Measurements from ENCODE around the gene FRAS1.
"Not testable (repeated sequence)": the region's sequence is repeated elsewhere in the genome, so short reads cannot be mapped to it uniquely, and the experiment has no call there.

Gene FRAS1

GRCh38 chr4:78167510-78167909 lies 110.4 kb downstream of the FRAS1 start:
- DNase-seq = no peak

- DNase-seq = no peak
Observed at GRCh38 chr4:78168029-78168428, 110.9 kb downstream of the FRAS1 start.

GRCh38 chr4:78169728-78170127 lies 112.6 kb downstream of the FRAS1 start:
- no peak for DNase-seq

GRCh38 chr4:78171482-78171881 lies 114.4 kb downstream of the FRAS1 start:
- no peak for DNase-seq

DNA sequence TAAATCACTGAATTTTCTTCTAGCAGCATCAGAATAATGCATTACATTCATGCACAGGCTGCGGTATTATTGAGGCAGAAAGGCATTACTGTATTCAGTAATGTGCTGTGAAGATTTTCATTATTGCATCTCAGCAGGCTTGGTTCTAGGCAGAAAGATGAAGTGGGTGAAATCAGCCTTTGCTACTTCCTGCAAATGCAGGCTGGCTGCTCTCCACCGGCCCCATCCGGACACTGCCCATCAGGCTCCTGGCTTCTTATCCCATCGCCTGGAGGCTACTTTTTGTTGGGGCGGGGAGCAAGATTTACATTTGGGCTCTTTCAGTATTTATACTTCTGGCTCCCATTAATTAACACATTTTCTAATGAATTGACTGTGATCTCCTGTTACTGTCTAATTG lies 117.8 kb downstream of the FRAS1 start:
- no peak for DNase-seq

- no peak for DNase-seq
Observed at GRCh38 chr4:78179196-78179595, 122.1 kb downstream of the FRAS1 start.

DNA sequence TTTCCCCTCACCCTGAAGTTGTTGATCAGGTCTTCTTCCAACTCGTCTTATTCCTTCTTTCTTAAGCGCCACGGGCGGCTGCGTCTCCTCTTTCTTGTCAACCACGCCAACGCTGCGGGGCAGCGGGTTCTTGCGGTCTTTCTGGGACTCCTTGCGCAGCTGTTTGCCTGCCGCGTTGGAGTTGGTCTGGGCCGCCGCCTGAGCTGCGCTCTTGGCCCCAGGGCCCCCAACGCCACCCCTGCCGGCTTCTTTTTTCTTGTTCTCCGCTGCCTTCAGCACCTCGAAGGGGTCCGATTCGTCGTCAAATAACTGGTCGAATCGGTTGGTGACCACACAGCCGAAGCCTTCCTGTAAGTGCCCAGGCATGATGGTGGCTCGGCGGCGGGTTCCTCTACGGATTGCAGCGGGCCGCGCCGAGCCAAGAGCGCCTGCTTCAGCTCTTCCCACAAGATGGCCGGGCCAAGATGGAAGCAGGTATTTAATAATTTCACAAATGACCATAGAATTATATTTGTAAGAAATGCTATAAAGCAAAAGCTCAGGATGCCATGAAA lies 124.6 kb downstream of the FRAS1 start:
- DNase-seq = not testable (repeated sequence)

- no peak for DNase-seq
Observed at GRCh38 chr4:78184584-78184983, 127.5 kb downstream of the FRAS1 start.

DNA sequence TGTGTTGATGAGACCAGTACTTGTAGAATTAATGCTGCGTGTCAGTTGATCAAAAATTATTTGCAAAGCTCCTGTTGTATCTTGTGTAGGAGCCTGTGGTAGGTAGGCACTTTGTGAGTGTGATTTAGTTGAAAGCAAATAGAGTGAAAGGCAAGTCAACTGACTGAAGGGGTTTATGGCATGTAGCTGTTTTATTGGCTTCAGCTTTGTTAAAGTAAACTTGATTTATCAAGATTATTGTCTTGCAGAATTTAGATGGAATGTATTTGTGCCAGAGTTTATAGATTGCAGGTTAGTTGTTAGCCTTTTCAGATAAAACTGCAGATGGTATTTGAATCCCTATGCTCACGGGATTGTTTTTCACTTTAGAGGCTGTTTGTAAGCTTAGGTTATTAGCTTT lies 128.0 kb downstream of the FRAS1 start:
- no peak for DNase-seq

- no peak for DNase-seq
Observed at GRCh38 chr4:78186597-78187543, 129.7 kb downstream of the FRAS1 start.

GRCh38 chr4:78190068-78190467 lies 132.9 kb downstream of the FRAS1 start:
- no peak for DNase-seq

DNA sequence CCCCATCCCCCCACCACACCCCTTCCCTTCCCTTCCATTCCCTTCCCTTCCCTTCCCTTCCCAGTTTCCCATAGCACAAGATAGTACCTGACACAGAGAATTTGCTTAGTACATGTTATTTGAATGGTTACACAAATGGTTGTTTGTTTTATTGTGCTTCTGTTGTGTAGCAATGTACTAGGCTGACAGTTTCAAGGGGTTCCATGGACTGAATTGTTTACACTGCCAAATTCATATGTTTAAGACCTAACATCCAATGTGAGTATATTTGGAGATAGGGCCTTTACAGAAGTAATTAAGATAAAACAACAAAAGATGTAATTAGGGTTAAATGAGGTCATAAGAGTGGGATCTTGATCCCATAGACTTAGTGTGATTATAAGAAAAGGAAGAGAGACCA lies 133.5 kb downstream of the FRAS1 start:
- DNase-seq = no peak

- no peak for DNase-seq
Observed at GRCh38 chr4:78197947-78198346, 140.8 kb downstream of the FRAS1 start.

DNA sequence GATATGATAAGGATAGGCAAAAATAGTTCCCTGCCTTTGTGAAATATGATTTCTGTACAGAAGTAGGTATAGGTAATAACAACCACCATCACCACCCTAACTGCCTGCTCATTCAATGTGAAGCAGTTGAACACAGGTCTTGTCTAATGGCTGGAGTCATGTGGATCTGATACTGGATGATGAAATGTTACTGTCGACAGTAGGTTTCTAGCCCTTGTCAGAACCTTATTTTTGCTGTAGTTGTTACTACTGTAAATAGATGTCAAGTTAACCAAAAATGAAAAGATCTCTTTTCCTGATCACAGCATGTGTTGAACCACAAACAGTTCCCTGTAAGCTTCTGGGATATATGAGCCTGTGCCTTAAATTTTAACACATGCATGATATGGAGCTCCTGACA lies 142.9 kb downstream of the FRAS1 start:
- DNase-seq = no peak

GRCh38 chr4:78200949-78201348 lies 143.8 kb downstream of the FRAS1 start:
- DNase-seq = no peak

GRCh38 chr4:78204176-78204575 lies 147.1 kb downstream of the FRAS1 start:
- DNase-seq = no peak

GRCh38 chr4:78205591-78205990 lies 148.5 kb downstream of the FRAS1 start:
- no peak for DNase-seq

DNA sequence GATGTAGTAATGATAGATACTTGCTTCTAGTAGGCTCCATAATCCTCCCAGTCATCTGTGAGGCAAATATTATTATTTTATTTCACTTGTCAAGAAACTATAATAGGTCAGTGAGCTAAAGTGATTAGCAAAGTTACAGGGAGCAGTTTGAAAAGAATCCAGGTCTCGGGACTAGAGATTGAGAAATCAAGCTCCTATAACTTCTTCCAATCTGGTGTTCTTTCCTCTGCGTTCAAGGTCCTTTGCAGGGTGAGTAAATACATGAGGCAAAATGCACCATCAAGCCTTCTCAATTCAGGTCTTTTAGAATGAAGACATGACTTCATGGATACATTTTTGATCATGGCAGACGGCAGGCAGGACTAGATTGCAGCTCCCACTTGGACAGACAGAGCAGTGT lies 150.4 kb downstream of the FRAS1 start:
- no peak for DNase-seq

DNA sequence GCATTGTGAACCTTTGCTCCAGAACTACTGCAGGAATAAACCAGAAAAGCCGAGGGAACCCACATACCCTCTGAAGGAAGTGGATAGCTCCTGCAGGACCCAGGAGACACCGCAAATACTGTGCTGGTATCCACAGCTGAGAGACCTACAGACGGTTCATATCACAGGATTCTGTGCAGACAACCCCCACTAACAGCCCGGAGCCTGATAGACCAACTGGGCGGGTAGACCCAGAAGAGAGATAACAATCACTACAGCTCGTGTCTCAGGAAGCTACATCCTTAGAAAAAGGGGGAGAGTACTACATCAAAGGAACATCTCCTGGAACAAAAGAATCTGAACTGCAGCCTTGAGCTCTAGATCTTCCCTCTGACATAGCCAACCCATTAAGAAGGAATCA lies 150.8 kb downstream of the FRAS1 start:
- no peak for DNase-seq

DNA sequence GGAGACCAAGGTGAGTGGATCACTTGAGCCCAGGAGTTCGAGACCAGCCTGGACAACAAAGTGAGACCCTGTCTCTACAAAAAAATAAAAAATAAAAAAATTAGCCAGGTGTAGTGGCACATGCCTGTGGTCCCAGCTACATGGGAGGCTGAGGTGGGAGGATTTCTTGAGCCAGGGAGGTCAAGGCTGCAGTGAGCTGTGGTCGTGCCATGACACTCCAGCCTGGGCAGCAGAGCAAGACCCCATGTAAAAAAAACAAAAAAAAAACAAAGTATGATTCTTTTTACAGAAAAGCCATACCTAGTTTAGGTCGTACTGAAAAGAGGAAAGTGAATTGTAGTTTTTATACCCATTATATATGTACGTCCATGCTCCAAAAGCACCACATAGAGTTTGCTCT lies 151.8 kb downstream of the FRAS1 start:
- not testable (repeated sequence) for DNase-seq

DNA sequence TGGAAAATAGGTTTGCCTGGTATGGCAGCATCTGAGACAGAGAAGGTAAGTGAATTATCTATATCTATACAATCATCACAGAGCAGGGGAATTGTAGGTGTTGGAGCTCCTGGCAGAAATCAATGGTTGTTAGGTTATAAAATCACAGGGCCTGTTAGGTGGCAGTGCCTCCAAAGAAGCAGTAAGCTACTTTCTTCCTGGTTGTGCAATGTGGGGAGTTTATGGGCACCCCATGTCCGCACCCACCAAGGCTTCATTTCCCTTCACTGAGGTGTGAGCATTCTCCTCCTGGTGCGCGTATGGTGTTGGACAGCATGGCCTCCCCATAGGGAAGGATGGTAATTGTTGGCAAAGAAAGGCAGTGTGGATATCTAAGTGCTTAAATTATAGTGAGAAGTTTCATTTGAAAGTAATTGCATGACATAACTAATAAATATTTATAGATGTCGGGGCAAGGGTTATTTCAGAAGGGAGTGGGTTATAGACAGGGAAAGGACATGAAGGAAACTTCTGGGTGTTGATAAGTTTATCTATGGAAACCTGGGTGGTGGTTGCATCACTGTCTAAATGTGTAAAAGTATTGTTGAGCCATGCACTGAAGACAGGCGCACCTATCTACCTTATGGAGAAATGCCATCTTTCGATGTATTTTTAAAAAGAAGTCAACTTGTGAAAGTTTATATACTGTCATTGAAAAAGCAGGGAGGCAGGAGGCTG lies 153.7 kb downstream of the FRAS1 start:
- no peak for DNase-seq

DNA sequence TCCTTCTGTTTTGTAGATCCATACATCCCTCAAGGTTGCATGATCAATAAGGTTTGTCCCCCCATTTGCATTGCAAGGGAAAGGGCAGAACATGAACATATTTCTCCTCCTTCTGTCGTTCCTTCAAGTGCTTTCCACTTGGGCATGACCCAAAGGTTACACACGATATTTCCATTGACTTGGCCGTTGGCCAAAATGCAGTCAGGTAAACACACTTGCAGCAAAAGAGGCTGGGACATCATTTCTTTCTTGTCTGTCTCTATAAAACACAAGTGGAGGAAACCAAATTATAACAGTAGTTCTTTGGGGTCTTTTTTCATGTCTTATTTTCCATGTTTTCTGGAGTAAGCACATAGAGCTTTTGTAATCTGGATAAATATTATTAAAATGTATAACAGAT lies 156.1 kb downstream of the FRAS1 start:
- no peak for DNase-seq

GRCh38 chr4:78214078-78214477 lies 157.0 kb downstream of the FRAS1 start:
- DNase-seq = no peak

- DNase-seq = no peak
Observed at GRCh38 chr4:78217557-78217956, 160.4 kb downstream of the FRAS1 start.
